Stimulated activated CD8-positive, alpha-beta memory T cell treated with anti-CD3 and anti-CD28 coated beads, Interleukin-4, amount 100 ng/mL, for 48 hours (primary cell): Measurements from ENCODE around the gene HRCT1.

Source experiments
- DNase-seq: peaks from one replicate; pipeline ENCODE4 v3.0.0-alpha.2; 2020

The HRCT1 gene

DNA sequence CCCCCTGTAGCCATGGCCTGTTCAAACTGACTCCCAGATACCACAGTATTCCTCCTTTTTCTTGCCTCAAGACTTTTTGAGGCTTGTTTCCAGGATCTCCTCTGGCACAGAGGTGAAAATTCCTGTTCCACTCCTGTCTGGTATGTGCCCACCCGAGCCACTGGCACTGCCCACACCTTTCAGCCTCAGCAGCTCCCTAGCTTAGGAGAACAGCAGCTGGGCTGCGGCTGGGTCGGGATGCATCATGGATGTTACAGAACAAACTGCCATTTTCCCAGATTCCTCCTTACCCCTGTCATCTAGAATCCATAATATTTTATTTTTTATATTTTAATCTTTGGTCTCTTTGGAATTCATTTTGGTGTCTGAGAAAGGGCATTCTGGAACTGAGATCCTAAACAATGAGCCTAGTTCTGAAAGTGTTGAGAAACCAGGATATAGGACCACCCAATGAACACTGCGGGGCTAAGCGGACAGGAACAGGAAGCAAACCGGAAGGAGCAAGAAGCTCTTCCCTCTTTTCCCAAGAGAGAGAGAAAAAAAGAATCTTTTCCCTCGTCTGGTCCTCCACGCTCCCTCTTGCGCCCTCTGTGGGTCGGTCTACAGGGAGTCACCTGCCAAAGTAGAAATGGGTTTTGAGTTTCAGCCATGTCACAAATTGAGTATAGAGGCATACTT is 39.5 kb downstream of the HRCT1 start:
- peak; percentile 82 for DNase-seq

DNA sequence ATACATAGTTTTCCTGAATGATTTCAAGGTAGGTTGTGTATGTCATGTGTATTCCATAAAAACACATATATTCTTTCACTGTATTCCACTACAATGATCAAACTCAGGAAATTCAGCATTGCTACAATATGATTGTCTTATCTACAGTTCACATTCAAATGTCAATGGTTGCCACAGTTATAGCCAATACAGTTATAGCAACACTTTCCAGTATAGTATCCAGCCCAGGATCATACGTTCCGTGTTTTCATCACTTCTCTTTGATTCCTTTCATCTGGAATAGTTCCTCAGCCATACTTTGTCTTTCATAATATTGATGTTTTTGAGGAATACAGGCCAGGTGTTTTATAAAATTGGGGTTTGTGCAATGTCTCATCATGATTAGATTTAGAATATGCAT is 42.4 kb downstream of the HRCT1 start:
- no peak for DNase-seq

- DNase-seq = no peak
These were observed 42.9 kb downstream of the HRCT1 start for GRCh38 chr9:35948901-35949318.

DNA sequence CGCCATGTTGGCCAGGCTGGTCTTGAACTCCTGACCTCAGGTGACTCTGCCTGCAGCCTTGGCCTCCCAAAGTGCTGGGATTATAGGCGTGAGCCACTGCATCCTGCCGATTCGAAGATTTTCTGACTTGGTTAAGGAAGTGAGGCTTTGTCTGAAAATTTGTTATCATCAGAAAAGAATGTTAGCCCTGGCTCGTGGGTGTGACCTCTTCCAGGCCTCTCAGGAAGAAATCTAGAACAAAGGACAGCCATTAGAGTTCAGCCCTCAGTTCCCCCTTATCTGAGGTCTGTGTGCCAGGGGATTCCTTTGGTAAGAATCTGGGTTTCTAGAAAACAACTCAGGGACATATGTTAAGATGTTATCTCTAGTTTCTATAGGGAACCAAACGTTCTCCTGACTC is 45.7 kb downstream of the HRCT1 start:
- no peak for DNase-seq

DNA sequence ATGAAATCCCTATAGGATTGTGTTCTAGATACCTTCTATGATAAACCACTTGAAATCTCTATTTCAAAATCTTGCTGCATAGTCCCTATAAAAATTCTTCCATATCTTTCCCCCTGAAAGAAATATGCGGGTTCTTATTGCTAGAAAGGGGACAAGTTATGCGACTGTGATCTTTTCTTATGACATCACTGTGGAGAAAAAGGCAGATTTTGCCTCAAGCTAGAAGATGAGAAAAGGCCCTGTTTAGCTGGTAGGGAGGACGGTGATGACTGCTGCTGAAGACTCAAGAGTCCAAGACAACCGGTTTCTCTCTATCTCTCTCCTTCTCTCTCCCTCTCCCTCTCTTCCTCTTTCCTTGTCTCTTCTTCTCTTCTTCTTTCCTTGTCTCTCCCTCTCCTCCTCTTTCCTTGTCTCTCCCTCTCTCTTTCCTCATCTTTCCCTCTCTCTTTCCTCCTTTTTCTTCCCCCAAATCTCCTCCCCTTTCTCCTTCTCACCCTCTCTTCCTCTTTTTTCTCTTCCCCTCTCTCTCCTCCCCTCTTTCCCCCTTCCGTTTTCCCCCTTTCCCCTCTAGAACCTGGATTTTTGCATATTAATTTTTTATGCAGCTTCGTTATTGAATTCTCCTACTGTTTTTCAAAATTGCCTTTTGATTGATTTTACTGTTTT is 46.7 kb downstream of the HRCT1 start:
- no peak for DNase-seq

GRCh38 chr9:35954942-35955546 is 49.0 kb downstream of the HRCT1 start:
- DNase-seq = peak; percentile 46

DNA sequence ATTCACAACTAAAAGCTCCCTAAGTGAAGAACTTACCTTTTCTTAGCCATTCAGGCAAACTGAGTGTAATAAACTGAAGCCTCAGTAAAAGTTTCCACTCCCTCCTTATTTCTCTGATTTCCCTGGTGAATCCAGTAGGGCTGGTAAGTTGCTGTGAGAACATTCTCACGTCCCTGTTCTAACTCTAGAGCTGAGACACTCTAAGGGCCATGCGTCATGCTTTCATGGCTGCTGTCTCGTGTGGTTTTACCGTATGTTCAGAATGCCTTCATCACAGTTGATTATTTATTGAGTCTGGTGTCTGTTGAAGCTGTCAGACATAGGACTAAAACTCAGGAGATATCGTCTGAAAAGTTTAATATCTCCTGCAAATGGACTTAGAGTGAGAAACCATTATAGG is 50.6 kb downstream of the HRCT1 start:
- no peak for DNase-seq
